HCT116 (cell line): ENCODE data around the gene ARHGAP31.

Experiments used
- ATF3 ChIP-seq: IDR thresholded peaks from 2 replicates; pipeline ENCODE4 v1.6.1; 2012
- ZNF274 ChIP-seq: fragments of 200-500 bp; sonication (Bioruptor generic); IDR thresholded peaks from 2 replicates; pipeline ENCODE4 v1.6.1; 2014; ENCODE audit warnings: mild to moderate bottlenecking, low read depth, low read length, inconsistent platforms

GRCh38 chr3:119261055-119261454, 33.1 kb upstream of the ARHGAP31 start:
- TF ChIP-seq ATF3 (no peak), ZNF274 (no peak)
